ENCODE results near the gene ARL8A. TPM values are rescaled to one million over a fixed set of nuclear protein-coding genes. Genes with fewer than 3 reads are reported as not detected.
A peak's percentile ranks its signal among the peaks of the same experiment; 100 is the strongest.

ARL8A gene
- total RNA-seq, 1 experiment from 2014 or later: 45.6 TPM

- POLR2A ChIA-PET: interaction anchor here (1.3 kb wide), 1 partner anchor 180 kb away, joined by 3 read pairs; the partner anchor contains the start of gene ELF3
- Histone ChIP-seq H3K27ac (ENCODE audit: low read depth, low read length) (no peak overlapping the region), H3K4me2 (ENCODE audit: low read length) (no peak overlapping the region), H3K9me3 (ENCODE audit: control insufficient read depth in 1 of 2, insufficient read depth in 1 of 2, low read depth in 1 of 2, low read length in 2 of 2) (no peaks in the 10 kb centered on the region), H3K9ac (ENCODE audit: low read length) (no peak overlapping the region), H3K27me3 (ENCODE audit: insufficient read depth, low read length) (no peaks in the 10 kb centered on the region; the same call in 1 of the 2 replicates), H3K79me2 (ENCODE audit: insufficient read depth, low read length) (no peaks in the 10 kb centered on the region), H3K9me2 (ENCODE audit: insufficient read depth) (no peaks in the 10 kb centered on the region), H3K4me3 (replicated peaks in 1 of 2; ENCODE audit: low read depth in 1 of 2, low read length in 2 of 2) (no peak overlapping the region), H3K4me1 (ENCODE audit: control insufficient read depth in 1 of 2, insufficient read depth in 2 of 2, low read length in 2 of 2) (peaks cover 0 to under 1% of the 10 kb centered on the region in 2 experiments; a peak in 2 of 4 replicates), H2AFZ (ENCODE audit: low read depth, low read length, poor library complexity, severe bottlenecking) (no peak overlapping the region), H3K36me3 (ENCODE audit: control insufficient read depth in 1 of 2, insufficient read depth in 2 of 2, low read length in 2 of 2) (no peaks in the 10 kb centered on the region), H4K20me1 (ENCODE audit: insufficient read depth) (no peaks in the 10 kb centered on the region)
- DNase-seq (ENCODE audit: low read depth, low spot score): no peak
- intact Hi-C loops (cut with micrococcal nuclease): loop anchor here (1.0 to 10.0 kb wide), 3 partner anchors 47 to 435 kb away; no protein-coding TSS in a partner anchor
- no peak for TF ChIP-seq FOSL1 (IDR thresholded peaks at IDR 0.05; ENCODE audit: low read depth)
- peak in 2 of 3 experiments; percentile 33 to 41; a peak in 3 of 6 replicates for TF ChIP-seq CTCF (IDR thresholded peaks at IDR 0.05 in 2 of 3, conservative IDR thresholded peaks at IDR 0.05 in 1 of 3; ENCODE audit: borderline replicate concordance in 1 of 3, insufficient read depth in 1 of 3, low read depth in 2 of 3, low read length in 2 of 3)
- no TSS peak for BruUV-seq (replicated peaks)
- RAD21 ChIA-PET (ENCODE audit: low non-redundant PET in 1 of 2, low total read pairs in 2 of 2, uncharacterized antibody in 2 of 2, unreplicated experiment in 2 of 2): interaction anchor here (0.6 to 0.7 kb wide), 2 partner anchors 16 to 75 kb away, joined by 3 read pairs; no protein-coding TSS in a partner anchor
- CTCF ChIA-PET: interaction anchor here (0.6 to 2.9 kb wide), 14 partner anchors 10 to 530 kb away, joined by 3 to 31 read pairs (median 4); partner anchors contain the start of gene UBE2T
- ATAC-seq: peak; percentile 45
Observed at GRCh38 chr1:202189918-202190715, 45.6 kb upstream of the ARL8A start.
